Measurements from ENCODE around the gene TP53. TPM values are rescaled to one million over a fixed set of nuclear protein-coding genes. Genes with fewer than 3 reads are reported as not detected.
A peak's percentile ranks its signal among the peaks of the same experiment; 100 is the strongest.

TP53 gene
- total RNA-seq, 2 experiments from 2014 or later = 69.2 to 172 TPM

- ChIA-PET POLR2A (interaction anchor here (0.5 kb wide), 1 partner anchor 392 kb away, joined by 3 read pairs; no protein-coding TSS in a partner anchor), CTCF (ENCODE audit: unreplicated experiment) (no interaction called here)
- intact Hi-C loops (cut with micrococcal nuclease; ENCODE audit: unreplicated experiment) = no loop called here
- Histone ChIP-seq H3K4me3 (ENCODE audit: low read depth, low read length, poor library complexity, severe bottlenecking) (no peak within 1 kb of the TSS), H3K27ac (ENCODE audit: low read depth, low read length, poor library complexity, severe bottlenecking) (no peak within 1 kb of the TSS), H3K9me2 (ENCODE audit: insufficient read depth, low read length) (no peaks in the 10 kb centered on the region), H4K20me1 (ENCODE audit: insufficient read depth, low read length) (no peaks in the 10 kb centered on the region), H2AFZ (ENCODE audit: low read length) (no peak within 1 kb of the TSS), H3K4me2 (ENCODE audit: low read length) (peak within 1 kb of the TSS; percentile 30), H3K9me3 (ENCODE audit: low read length) (no peaks in the 10 kb centered on the region), H3K36me3 (ENCODE audit: insufficient read depth, low read length) (no peaks in the 10 kb centered on the region), H3K4me1 (ENCODE audit: insufficient read depth, low read length, poor library complexity, severe bottlenecking) (no peaks in the 10 kb centered on the region), H3K79me2 (ENCODE audit: insufficient read depth, low read depth, low read length) (no peaks in the 10 kb centered on the region)
- DNase-seq (ENCODE audit: low spot score) = peak; percentile 41
- no TSS peak for BruUV-seq (replicated peaks)
- no peak for TF ChIP-seq CTCF (conservative IDR thresholded peaks at IDR 0.05; ENCODE audit: low read length)
- no peak for TF ChIP-seq EZH2phosphoT487 (IDR thresholded peaks at IDR 0.05; ENCODE audit: borderline replicate concordance, low read depth, low read length)
Measured at GRCh38 chr17:7650509-7651096, 36.7 kb downstream of the TP53 start, which contains the start of gene ATP1B2. Gene ATP1B2, plus strand, starts transcription at chr17:7650926. Its CDS starts 593 bp downstream, at chr17:7651519.

DNA sequence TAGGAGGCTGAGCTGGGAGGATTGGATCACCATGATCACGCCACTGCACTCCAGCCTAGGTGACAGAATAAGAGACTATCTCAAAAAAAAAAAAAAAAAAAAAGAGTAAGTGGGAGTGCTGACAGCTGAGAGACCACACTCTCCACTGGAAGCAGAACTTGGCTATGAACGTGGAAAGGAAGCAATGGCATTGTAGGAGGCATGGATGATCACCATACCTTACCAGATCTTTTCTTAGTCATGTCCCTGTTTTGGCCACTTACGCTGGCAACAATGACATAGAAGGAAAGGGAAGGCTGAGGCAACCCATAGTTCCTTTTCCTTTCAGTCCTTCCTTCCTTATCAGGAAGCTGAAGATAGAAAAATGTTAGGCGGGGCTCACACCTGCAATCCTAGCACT lies 40.3 kb downstream of the TP53 start:
- H3K9me2 ChIP-seq (ENCODE audit: insufficient read depth, low read length) = no peaks in the 10 kb centered on the region
- H3K36me3 ChIP-seq (ENCODE audit: insufficient read depth, low read length) = no peaks in the 10 kb centered on the region
- no peaks in the 10 kb centered on the region for H3K9me3 ChIP-seq (ENCODE audit: low read length)
- peaks cover 4% of the 10 kb centered on the region for H3K4me1 ChIP-seq (ENCODE audit: insufficient read depth, low read length, poor library complexity, severe bottlenecking)
- H3K4me2 ChIP-seq (ENCODE audit: low read length) = no peak overlapping the region
- BruUV-seq (replicated peaks) = no TSS peak
- H4K20me1 ChIP-seq (ENCODE audit: insufficient read depth, low read length) = no peaks in the 10 kb centered on the region
- DNase-seq (ENCODE audit: low spot score) = no peak
- no peaks in the 10 kb centered on the region for H3K79me2 ChIP-seq (ENCODE audit: insufficient read depth, low read depth, low read length)
- no peak overlapping the region for H3K4me3 ChIP-seq (ENCODE audit: low read depth, low read length, poor library complexity, severe bottlenecking)
- POLR2A ChIA-PET = no interaction called here
- TF ChIP-seq CTCF (conservative IDR thresholded peaks at IDR 0.05; ENCODE audit: low read length) (no peak), EZH2phosphoT487 (IDR thresholded peaks at IDR 0.05; ENCODE audit: borderline replicate concordance, low read depth, low read length) (no peak)
- no peak overlapping the region for H2AFZ ChIP-seq (ENCODE audit: low read length)
- intact Hi-C loops (cut with micrococcal nuclease; ENCODE audit: unreplicated experiment) = no loop called here
- no peak overlapping the region for H3K27ac ChIP-seq (ENCODE audit: low read depth, low read length, poor library complexity, severe bottlenecking)
- CTCF ChIA-PET (ENCODE audit: unreplicated experiment) = no interaction called here

DNA sequence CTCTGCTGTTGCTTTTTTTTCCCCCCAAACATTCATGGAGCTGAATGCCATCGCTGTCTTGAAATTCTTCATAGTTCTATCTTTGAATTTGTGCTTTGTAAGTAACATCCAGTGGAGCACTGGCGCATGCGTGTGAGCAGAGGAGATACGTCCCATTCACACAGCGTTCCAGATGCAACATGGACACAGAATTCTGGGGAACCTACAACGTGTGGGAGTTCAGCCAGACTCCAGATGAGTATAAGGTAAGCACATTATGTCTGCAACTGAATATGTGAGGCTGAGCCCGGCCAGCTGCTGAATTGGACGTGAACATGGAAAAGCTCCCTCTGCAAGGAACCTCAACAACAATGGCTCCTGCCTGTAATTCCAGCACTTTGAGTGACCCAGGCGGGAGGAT lies 40.8 kb downstream of the TP53 start:
- H3K36me3 ChIP-seq (ENCODE audit: insufficient read depth, low read length) = no peaks in the 10 kb centered on the region
- H4K20me1 ChIP-seq (ENCODE audit: insufficient read depth, low read length) = no peaks in the 10 kb centered on the region
- H3K9me3 ChIP-seq (ENCODE audit: low read length) = no peaks in the 10 kb centered on the region
- peaks cover 4% of the 10 kb centered on the region for H3K4me1 ChIP-seq (ENCODE audit: insufficient read depth, low read length, poor library complexity, severe bottlenecking)
- no peak overlapping the region for H3K4me2 ChIP-seq (ENCODE audit: low read length)
- no peaks in the 10 kb centered on the region for H3K79me2 ChIP-seq (ENCODE audit: insufficient read depth, low read depth, low read length)
- H2AFZ ChIP-seq (ENCODE audit: low read length) = no peak overlapping the region
- intact Hi-C loops (cut with micrococcal nuclease; ENCODE audit: unreplicated experiment) = no loop called here
- DNase-seq (ENCODE audit: low spot score) = no peak
- no peak overlapping the region for H3K27ac ChIP-seq (ENCODE audit: low read depth, low read length, poor library complexity, severe bottlenecking)
- ChIA-PET POLR2A (no interaction called here), CTCF (ENCODE audit: unreplicated experiment) (no interaction called here)
- H3K4me3 ChIP-seq (ENCODE audit: low read depth, low read length, poor library complexity, severe bottlenecking) = no peak overlapping the region
- TF ChIP-seq EZH2phosphoT487 (IDR thresholded peaks at IDR 0.05; ENCODE audit: borderline replicate concordance, low read depth, low read length) = no peak
- no peak for TF ChIP-seq CTCF (conservative IDR thresholded peaks at IDR 0.05; ENCODE audit: low read length)
- no peaks in the 10 kb centered on the region for H3K9me2 ChIP-seq (ENCODE audit: insufficient read depth, low read length)
- BruUV-seq (replicated peaks) = no TSS peak

Data from OCI-LY7 (cell line).